GM21825 (cell line): Measurements from ENCODE around the gene ZCCHC14.
"Not testable (repeated sequence)": the region's sequence is repeated elsewhere in the genome, so short reads cannot be mapped to it uniquely, and the experiment has no call there.

Experiments
- ATAC-seq: cut with Tn5 transposase; IDR thresholded peaks from one replicate; pipeline ENCODE4 v1.9.1; 2021; ENCODE audit warnings: mild to moderate bottlenecking, moderate library complexity; ENCODE audit not compliant: unreplicated experiment

The ZCCHC14 gene

DNA sequence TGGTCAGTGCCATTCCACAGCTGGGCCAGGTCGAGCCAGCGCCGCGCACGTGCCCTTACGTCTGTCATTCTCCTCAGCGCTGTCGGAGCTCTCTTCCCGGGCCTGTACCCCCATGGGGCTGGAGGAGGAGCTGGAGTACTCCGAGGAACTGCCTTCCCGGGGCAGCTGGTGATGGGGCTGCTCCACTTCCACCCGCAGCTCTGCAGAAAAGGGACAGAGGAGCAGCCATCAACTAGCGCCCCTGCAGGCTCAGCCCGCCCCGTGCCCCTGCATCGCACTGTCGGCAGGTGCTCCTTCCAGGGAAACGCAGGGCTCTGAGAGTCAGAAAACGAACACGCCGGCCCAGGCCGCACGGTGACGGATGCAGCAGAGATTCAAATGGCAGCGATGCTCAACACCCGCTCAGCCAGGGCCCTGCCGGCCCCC is 79.8 kb downstream of the ZCCHC14 start:
- no peak for ATAC-seq

DNA sequence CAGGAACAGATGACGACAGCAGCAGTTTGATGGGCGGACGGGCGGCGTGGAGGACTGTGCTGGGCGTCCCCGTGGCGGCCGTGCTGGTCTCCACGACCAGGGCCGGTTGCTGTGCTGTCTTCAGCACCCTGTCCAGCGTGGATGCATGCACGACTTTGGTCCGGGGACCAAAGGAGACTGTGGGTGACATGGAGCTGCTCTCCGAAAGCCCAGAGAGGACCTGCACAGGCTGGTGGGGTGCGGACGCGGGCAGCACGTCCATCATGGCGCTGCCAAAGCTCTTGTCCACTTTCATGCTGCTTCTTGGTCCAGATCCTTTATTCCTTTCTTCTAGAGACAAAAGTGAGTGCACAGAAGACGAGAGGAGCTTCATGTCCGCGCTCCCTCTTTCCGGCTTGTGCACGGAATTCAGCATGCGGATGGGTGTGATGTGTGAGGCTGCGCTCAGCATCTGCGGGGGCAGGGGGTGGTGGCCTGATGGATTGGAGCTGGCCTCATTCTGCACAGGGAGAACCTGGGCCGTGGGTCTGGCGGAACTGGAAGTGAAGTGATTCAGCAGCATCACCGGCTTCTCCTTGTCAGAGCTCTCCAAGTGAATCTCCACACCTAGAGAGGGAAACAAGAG is 80.3 kb downstream of the ZCCHC14 start:
- ATAC-seq, result no peak

DNA sequence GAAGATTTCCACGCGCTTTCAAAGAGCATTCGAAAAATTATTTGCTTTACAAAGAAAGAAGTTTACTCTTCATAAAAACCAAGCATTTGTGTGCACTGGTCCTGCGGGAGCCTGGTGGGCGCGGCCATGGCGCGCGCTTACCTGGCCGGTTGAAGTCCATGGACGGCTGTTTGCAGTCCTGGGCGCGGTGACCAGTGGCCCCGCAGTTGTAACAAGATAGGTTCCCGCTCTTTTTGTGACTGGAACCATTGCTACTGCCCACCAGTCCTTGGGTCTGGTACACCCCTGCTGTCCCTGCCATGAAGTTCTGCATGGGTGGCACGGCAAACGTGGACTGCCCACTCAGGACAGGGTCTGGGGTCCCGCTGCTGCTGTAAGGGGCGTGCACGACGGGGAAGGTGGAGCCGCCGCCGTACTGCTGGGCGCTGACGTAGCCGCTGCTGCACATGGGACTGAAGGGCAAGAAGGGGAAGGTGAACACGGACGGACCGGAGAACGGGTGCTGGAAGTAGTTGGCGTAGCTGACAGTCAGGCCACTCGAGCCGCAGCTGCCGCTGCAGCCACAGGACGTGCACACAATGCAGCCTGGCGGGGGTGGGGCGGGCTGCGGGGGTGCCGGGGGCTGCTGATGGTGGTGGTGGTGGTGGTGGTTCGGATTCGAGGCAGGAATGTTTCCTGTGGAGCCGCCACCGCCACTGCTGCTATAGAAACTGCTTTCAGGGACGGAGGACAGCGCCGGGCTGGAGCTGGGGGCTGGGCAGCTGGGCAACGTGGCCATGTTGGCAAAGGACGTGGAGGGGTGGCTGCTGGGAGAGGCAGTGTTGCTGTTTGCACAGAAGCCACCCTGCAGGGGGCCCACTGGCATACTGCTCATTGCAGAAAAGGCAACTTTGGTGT is 81.2 kb downstream of the ZCCHC14 start:
- ATAC-seq, result no peak

DNA sequence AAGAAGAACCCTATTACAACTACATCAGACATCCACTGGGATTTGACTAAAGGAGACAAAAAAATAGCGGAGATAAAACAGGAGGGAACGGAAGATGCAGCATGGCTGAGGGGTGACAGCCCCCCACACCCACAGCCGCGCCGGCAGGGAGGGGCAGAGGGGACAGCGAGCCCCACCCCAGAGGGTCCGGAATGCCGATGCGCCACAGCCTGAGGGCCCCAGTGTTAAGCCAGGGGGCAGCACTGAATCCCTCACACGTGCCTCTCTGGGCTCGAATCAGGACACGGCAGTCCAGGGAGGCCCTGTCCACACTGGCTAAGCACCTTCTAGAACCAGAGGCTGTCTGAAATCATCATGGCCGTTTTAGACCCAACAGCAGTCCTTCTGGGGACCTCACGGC is 81.9 kb downstream of the ZCCHC14 start:
- no peak for ATAC-seq

DNA sequence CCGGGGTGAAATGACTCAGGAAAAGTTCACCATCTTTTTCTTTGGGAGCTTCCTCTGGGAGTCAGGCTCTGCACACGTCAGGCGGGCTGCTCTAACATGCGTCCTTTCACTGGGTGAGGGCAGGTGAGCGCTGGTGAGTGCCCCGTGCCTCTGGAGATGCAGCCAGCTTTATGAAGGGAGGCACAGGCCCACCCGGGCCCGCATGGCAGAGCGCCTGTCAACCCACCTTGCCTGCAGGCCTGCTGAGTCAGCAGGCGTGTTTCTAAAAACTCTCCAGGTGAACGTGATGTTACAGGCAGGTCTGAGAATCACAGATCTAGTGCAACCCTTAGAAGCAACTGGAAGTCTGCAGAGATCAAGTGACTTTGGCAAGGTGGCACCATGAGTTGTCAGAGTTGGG is 82.3 kb downstream of the ZCCHC14 start:
- ATAC-seq, result no peak

DNA sequence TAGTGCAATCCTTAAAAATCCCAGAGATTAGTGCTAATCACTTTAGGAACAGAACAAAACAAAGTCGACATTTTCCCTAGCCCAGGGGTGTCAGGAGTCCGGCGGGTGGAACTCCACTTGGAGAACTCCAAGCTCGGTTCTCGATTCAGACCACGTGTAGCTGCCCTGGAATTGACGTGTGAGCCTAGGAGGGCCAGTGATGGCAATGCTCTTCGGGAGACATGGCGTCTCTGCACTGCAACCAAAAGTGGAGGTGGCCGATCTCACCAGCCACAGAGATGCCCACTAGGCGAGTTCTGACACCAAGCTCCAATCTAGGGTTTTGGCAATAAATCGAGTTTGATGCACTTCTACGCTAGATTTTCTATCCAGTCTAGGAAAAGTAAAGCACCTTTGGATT is 83.0 kb downstream of the ZCCHC14 start:
- no peak for ATAC-seq

DNA sequence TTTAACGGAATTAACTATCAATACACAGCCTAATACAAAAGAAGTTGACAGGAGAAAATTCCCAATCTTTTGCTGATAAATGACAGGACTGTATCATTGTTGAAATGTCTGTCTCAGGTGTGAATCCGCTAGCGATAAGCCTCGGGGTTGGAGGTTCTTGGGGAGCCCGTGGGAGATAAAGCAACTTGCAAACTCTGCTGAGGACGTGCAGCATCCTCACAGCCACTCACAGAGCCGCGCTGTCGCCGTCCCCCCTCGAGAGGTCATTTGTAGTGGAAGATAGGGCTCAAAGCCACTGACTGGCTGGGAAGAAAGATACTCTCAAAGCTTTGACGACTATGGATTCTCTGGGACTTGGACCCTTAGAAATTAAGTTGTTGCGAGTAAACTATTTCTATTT is 83.7 kb downstream of the ZCCHC14 start:
- no peak for ATAC-seq

DNA sequence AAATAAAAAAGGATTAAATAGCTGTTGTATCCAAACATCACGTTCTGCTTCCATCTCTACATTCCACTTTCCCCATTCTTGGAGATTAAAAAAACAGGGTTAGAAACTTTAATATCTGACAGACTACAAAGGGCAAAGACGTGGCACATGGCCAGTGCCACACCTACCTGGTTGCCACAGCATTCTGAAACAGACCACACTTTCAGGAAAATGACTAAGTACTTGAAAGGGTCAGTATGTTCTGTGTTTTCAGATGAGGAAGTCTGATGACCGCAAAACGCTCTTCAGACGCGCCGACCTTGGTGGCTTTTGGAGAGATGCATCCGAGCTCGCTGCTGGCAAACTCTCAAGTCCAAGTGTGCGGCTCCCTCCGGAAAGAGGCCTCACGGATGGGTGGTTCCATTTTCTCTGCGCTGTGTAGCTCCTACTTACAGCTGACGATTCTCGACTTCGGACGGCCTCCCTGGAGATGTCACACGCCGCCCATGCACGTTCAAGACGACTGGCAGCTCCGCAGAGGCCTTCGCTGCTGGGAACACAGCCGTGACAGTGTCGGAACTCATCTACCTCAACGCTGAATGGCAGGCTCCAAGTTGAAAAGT is 85.2 kb downstream of the ZCCHC14 start:
- no peak for ATAC-seq

DNA sequence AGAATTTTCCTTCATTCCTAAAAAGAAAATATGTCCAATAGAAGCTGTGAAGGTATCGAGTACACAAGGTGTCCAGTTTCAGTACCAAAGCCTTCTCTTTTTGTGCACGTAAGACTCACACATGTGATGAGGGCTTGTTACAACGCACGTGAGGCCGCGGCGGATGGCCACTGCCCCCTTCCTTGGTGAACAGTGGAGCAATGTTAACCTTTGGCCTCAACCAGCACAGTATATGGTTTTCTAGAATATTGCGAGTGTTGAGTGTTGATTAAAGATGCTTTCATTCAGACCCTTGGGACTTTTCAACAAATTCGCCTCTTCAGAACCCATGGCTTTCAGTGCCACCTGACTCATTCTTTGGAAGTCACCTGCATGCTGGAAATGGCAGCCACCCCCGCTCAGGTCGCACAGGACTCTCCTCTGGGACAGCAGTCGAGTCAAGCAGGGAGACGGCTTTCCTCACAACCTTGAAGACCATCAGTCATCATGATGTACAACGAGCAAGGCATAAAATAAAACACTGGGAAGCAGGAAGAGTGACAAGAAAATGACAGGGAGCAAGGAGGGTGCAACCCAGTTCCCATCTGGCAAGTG is 86.2 kb downstream of the ZCCHC14 start:
- no peak for ATAC-seq

DNA sequence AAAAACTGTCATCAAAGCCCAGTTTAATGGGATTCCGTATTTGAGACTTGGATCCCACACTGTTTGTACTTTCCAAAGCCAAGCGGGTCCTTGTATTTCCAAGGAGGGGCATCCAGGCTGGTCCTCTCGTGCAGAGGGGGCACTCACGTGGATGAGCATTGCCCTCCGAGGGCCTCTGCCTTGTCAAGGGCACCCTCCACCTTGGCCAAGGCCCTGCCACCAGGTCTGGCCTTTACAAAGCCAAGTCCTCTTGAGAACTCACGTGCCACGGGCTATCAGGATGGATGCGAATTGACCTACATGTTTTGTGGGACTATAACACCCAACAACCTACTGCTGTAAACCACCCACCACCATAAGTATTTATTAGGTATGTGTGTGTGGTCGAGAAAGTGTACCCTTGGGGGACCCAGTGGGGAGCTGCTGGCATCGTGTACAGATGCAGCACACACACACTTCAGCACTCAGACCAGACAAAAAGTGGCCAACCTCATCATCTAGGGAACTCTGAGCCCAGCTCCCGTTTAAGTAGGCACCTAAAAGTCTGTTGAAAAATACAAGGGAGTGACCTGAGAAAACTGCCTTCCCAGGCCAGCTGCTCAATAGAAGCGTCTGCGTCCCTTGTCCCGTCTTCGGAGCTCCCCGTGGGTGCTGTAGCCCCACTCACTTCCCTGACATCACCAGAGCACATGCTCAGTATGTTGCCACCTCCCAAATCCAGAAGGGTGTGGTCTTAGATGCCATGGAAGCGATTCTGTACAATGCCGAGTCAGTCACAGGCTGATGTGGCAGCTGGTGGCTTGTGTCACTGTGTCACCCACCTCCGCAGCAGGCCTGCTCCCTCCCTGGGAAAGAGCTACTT is 87.8 kb downstream of the ZCCHC14 start:
- no peak for ATAC-seq

DNA sequence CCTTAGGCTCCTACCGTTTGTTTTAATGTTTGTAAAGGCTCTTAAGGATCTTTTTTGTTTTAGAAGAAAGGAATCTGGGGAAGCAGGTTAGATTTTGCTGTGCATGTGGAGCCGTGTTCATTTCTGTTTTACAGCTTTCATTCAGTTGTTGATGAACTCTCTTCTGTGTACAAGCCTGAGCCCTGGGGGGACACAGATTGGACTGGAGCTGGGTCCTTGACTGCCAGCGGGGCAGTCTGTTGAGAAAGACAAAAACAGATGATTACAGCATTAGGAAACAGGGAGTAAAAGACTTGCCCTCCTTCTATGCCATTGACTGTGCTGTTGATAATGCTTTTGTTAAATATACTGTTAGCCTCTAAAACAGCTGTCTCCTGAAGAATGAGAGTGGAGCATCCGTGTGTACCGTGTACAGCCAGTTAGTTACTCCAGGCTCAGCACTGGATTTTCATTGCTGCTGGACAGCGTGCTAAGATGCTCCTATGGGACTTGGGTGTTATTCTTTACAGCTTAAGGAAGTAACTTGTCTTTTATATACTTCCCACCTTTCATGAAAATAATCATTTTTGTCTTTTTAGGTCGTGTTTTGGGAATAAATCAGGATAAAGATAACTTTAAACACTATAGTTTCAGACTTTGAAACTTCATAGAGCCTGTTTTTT is 97.5 kb downstream of the ZCCHC14 start:
- no peak for ATAC-seq

DNA sequence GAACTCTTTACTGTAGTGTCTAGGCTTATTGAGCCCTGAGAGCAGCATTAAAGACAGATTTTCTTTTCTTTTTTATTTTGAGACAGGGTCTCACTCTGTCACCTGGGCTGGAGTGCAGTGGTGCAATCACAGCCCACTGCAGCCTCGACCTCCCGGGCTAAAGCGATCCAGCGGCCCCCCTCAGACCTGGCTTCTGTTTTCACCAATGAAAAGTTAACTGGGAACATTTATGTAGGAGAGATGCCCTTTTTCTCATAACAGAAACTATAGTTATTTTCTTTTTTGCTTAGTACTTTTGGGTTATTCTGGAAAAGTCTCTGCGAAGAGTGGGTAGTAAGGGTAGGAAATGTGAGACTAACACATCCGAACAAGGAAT is 99.2 kb downstream of the ZCCHC14 start:
- no peak for ATAC-seq

DNA sequence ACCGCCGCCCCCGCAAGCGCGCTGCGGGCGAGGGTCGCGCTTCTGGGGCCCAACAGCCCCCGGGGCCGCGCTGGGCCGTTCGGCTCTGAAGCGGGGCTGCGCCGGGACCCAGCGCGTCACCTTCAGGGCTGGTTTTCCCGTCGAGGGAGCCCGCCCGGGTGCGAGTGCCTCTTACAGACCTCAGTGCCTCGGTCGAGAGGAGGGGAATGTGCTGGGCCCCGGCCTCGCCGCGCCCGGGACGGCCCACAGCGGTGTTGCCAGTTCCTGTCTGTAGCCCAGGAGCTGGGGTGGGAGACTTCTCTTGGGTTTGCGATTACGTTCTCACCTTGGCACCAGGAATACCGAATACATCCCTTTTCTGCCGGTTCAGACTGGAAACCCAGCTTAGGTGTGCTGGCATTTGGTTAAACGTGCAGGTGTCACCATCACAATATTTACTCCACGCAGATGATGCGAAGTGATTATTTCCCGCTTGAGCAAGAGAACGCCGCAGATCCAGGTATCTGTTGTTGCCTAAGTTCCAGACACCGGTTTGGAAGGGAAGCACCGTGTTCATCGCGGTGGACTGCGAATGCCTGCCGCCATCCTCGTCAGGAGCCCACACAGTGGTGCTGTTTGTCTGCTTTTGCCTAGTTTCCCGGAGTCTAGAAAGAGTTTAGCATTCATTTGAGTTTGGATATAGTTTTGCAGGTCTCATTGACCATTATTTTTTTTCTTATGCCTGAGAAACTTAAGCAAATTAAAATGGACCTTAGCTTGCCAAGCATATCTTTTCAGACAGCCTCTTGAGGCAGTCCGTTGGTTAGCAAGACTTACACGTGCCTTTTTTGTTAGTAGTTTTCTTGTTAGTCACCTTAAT is 99.8 kb downstream of the ZCCHC14 start:
- ATAC-seq, result peak; percentile 2

DNA sequence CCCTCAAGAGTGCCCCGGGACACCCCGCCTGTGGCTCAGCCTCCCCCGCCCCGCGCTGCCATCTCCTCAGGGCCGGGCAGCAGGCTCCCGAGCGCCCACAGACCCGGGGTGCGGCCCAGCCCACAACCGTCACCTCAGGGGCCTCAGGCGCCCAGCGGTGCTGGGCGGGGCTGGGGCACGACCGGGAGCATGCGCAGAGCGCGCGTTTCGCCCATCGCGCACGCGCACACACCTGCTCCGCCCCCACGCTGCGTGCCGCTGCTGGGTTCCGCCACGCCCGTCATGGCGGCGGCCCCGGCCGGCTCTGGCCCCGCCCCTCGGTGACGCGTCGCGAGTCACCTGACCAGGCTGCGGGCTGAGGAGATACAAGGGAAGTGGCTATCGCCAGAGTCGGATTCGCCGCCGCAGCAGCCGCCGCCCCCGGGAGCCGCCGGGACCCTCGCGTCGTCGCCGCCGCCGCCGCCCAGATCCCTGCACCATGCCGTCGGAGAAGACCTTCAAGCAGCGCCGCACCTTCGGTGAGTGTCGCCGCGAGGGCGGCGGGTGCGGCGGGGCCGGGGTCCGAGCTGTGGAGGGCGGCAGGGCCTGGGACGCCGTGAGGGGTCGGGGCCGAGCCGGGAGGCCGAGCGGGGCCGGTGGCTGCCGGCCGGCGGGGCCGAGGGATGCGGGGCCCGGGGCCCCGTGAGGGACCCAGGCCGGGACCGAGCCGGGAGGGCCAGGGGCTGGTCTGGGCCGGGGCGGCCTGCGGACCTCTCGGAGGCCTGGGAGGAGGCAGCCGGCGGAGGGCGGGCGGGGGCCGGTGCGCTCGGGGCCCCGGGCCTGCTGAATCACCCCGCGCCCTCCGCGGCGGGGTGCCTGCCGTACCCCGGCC is 100.6 kb downstream of the ZCCHC14 start, which contains the start of gene MAP1LC3B:
MAP1LC3B (plus strand) TSS at position 387 of the 871 bp plus-strand sequence; CDS start at position 479, 92 bp downstream.
- ATAC-seq, result peak; percentile 51

DNA sequence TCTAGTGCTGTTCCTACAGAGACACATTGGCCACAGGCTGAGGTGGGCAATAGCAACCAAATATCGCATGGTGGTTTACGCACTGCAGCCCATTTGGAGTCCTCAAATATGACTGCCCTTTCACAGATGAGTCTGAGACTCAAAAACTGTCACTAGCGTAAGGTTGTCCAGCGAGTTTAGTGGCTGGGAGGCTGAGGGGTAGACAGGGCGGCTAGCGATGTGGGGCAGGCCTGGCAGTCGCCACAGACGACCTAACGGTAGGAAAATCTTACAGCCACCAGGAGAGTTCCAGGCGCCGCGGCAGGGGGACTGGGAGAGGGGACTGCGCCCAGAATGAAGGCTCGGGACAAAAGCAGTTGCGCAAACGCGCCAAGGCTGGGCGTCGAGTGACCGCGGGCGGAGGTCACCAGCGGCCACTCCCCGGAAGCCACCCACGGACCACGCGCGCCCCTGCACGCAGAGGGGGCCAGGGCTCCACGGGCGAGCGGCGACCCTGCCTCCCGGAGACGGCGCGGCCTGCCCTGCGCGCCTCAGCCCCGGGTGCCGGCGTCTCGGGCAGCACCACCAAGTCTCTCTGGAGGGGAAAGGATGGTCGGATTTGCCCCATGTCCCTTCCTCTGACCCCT is 101.4 kb downstream of the ZCCHC14 start:
- no peak for ATAC-seq

DNA sequence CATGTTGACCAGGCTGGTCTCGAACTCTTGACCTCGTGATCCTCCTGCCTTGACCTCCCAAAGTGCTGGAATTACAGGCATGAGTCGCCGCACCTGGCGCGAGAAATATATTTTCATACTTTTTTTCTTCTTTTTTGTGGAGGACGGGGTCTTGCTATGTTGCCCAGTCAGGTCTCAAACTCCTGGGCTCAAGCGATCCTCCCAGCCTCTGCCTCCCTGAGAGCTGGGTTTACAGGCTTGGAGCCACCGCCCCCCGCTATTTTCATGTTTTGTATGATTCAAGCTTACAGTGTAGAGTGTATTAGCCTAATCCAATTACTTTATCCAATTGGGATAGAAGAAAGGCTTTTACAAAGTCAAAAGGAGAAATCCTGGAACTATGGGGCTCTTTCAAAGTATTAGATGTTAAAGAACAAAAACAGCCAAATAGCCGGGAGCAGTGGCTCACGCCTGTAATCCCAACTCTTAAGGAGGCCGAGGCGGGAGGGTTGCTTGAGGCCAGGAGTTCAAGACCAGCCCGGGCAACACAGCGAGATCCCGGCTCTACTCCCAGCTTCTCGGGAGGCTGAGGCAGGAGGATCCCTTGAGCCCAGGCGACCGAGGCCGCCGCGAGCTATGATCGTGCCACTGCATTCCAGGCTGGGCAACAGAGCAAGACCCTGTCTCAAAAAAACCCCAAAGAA is 102.0 kb downstream of the ZCCHC14 start:
- no peak for ATAC-seq

DNA sequence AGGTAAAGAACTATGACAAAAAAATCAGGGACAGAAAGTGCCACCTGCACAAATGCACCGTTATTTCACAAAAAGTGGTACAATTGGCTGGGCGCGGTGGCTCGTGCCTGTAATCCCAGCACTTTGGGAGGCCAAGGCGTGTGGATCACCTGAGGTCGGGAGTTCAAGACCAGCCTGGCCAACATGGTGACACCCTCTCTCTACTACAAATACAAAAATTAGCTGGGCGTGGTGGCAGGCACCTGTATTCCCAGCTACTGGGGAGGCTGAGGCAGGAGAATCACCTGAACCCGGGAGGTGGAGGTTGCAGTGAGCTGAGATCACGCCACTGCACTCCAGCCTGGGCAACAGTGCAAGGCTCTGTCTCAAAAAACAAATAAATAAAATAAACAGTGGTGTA is 102.9 kb downstream of the ZCCHC14 start:
- not testable (repeated sequence) for ATAC-seq
